Effector memory CD4-positive, alpha-beta T cell (primary cell): ENCODE results near the gene COX15.
A peak's percentile ranks its signal among the peaks of the same experiment; 100 is the strongest.

Experiments used
- DNase-seq, 3 donors: peaks; one replicate each; pipeline ENCODE4 v3.0.0-alpha.2; 2020
- H3K27ac ChIP-seq: 2 replicates; pipeline ENCODE4 v1.7.0; 2013; ENCODE audit warnings: mild to moderate bottlenecking, low read length, moderate library complexity; ENCODE audit not compliant: insufficient read depth, poor library complexity, severe bottlenecking
- H3K27me3 ChIP-seq: replicated peaks from 2 replicates; pipeline ENCODE4 v1.7.0; 2013; ENCODE audit warnings: mild to moderate bottlenecking, low read length; ENCODE audit not compliant: insufficient read depth, control insufficient read depth, poor library complexity, severe bottlenecking
- H3K36me3 ChIP-seq: 2 replicates; pipeline ENCODE4 v1.7.0; 2013; ENCODE audit warnings: mild to moderate bottlenecking, low read length, moderate library complexity; ENCODE audit not compliant: control insufficient read depth, insufficient read depth
- H3K4me1 ChIP-seq: 2 replicates; pipeline ENCODE4 v1.7.0; 2013; ENCODE audit warnings: low read length, mild to moderate bottlenecking; ENCODE audit not compliant: control insufficient read depth, insufficient read depth, poor library complexity, severe bottlenecking
- H3K4me3 ChIP-seq: 2 replicates; pipeline ENCODE4 v1.7.0; 2013; ENCODE audit warnings: low read length, low read depth, mild to moderate bottlenecking; ENCODE audit not compliant: insufficient read depth, poor library complexity, severe bottlenecking
- H3K9me3 ChIP-seq: 2 replicates; pipeline ENCODE4 v1.7.0; 2013; ENCODE audit warnings: mild to moderate bottlenecking, low read length, moderate library complexity; ENCODE audit not compliant: control insufficient read depth
- total RNA-seq, 3 donors: gene quantifications; one replicate each; lab custom pipeline; 2026; lab: John Stamatoyannopoulos, UW

COX15 gene
- 10.4 to 14.2 (median 11.2) reads per million in 3 donors for total RNA-seq

- no peaks in the 10 kb centered on the region for H3K9me3 ChIP-seq
- H3K4me3 ChIP-seq: peak within 1 kb of the TSS; percentile 90
- H3K4me1 ChIP-seq: peaks cover 12% of the 10 kb centered on the region
- peaks cover 12% of the 10 kb centered on the region for H3K36me3 ChIP-seq
- H3K27ac ChIP-seq: peak within 1 kb of the TSS; percentile 89
- no peaks in the 10 kb centered on the region for H3K27me3 ChIP-seq
- peak; percentile 86 to 93 (median 92) for DNase-seq
Measured at GRCh38 chr10:99732033-99732842, at the start of gene COX15, which contains the start of gene CUTC. Gene COX15, minus strand, starts transcription at chr10:99732127. Its CDS starts 78 bp downstream, at chr10:99732049. Gene CUTC, plus strand, starts transcription at chr10:99732234. Its CDS starts 115 bp downstream, at chr10:99732349.

- Histone ChIP-seq H3K36me3 (no peaks in the 10 kb centered on the region), H3K9me3 (no peaks in the 10 kb centered on the region), H3K27ac (no peak overlapping the region), H3K27me3 (no peaks in the 10 kb centered on the region), H3K4me3 (no peak overlapping the region), H3K4me1 (no peaks in the 10 kb centered on the region)
- DNase-seq: no peak
Measured at GRCh38 chr10:99779335-99779734, 47.4 kb upstream of the COX15 start.

- no peak for DNase-seq
- H3K9me3 ChIP-seq: no peaks in the 10 kb centered on the region
- H3K36me3 ChIP-seq: no peaks in the 10 kb centered on the region
- no peaks in the 10 kb centered on the region for H3K27me3 ChIP-seq
- H3K4me3 ChIP-seq: no peak overlapping the region
- H3K27ac ChIP-seq: no peak overlapping the region
- no peaks in the 10 kb centered on the region for H3K4me1 ChIP-seq
Measured at GRCh38 chr10:99777918-99778714, 46.2 kb upstream of the COX15 start.

GRCh38 chr10:99775850-99776249 lies 43.9 kb upstream of the COX15 start:
- Histone ChIP-seq H3K36me3 (no peaks in the 10 kb centered on the region), H3K9me3 (no peaks in the 10 kb centered on the region), H3K27me3 (no peaks in the 10 kb centered on the region), H3K4me3 (no peak overlapping the region), H3K27ac (no peak overlapping the region), H3K4me1 (no peaks in the 10 kb centered on the region)
- no peak for DNase-seq

GRCh38 chr10:99770408-99771045 lies 38.6 kb upstream of the COX15 start:
- H3K36me3 ChIP-seq: no peaks in the 10 kb centered on the region
- no peaks in the 10 kb centered on the region for H3K4me1 ChIP-seq
- no peaks in the 10 kb centered on the region for H3K27me3 ChIP-seq
- no peak for DNase-seq
- H3K4me3 ChIP-seq: no peak overlapping the region
- H3K27ac ChIP-seq: no peak overlapping the region
- no peaks in the 10 kb centered on the region for H3K9me3 ChIP-seq

- Histone ChIP-seq H3K27ac (no peak overlapping the region), H3K36me3 (no peaks in the 10 kb centered on the region), H3K4me3 (no peak overlapping the region), H3K4me1 (no peaks in the 10 kb centered on the region), H3K9me3 (no peaks in the 10 kb centered on the region), H3K27me3 (no peaks in the 10 kb centered on the region)
- DNase-seq: no peak
Measured at GRCh38 chr10:99769706-99770105, 37.8 kb upstream of the COX15 start.

- Histone ChIP-seq H3K9me3 (no peaks in the 10 kb centered on the region), H3K36me3 (no peaks in the 10 kb centered on the region), H3K27me3 (no peaks in the 10 kb centered on the region), H3K27ac (no peak overlapping the region), H3K4me3 (no peak overlapping the region), H3K4me1 (no peaks in the 10 kb centered on the region)
- DNase-seq: no peak
Measured at GRCh38 chr10:99768556-99768955, 36.6 kb upstream of the COX15 start.

- Histone ChIP-seq H3K27me3 (no peaks in the 10 kb centered on the region), H3K4me3 (no peak overlapping the region), H3K4me1 (no peaks in the 10 kb centered on the region), H3K36me3 (no peaks in the 10 kb centered on the region), H3K9me3 (no peaks in the 10 kb centered on the region), H3K27ac (no peak overlapping the region)
- no peak for DNase-seq
Measured at GRCh38 chr10:99767901-99768300, 36.0 kb upstream of the COX15 start.

- Histone ChIP-seq H3K9me3 (peaks cover 3% of the 10 kb centered on the region), H3K27me3 (no peaks in the 10 kb centered on the region), H3K36me3 (no peaks in the 10 kb centered on the region), H3K27ac (no peak overlapping the region), H3K4me1 (no peaks in the 10 kb centered on the region), H3K4me3 (no peak overlapping the region)
- DNase-seq: no peak
Measured at GRCh38 chr10:99766302-99766681, 34.4 kb upstream of the COX15 start.
